ENCODE measurements around the gene SLC4A5. TPM values are rescaled to one million over a fixed set of nuclear protein-coding genes. Genes with fewer than 3 reads are reported as not detected.

The SLC4A5 gene
- total RNA-seq, 1 donor from 2014 or later = 4.4 TPM

- Histone ChIP-seq H3K9me3 (no peaks in the 10 kb centered on the region), H3K27ac (peak within 1 kb of the TSS; percentile 91), H3K4me1 (peaks cover 39% of the 10 kb centered on the region), H3K4me3 (peak within 1 kb of the TSS; percentile 82 to 96), H3K36me3 (no peaks in the 10 kb centered on the region), H3K27me3 (no peaks in the 10 kb centered on the region)
- DNase-seq (ENCODE audit: extremely low spot score in 2 of 2) = peak; percentile 98
- peak; percentile 89 to 98 for TF ChIP-seq POLR2AphosphoS5 (IDR thresholded peaks at IDR 0.05; ENCODE audit: insufficient read depth in 1 of 2, low read depth in 1 of 2)
- peak in 1 of 3 experiments; percentile 4 for TF ChIP-seq CTCF (IDR thresholded peaks at IDR 0.05)
- TF ChIP-seq POLR2A (IDR thresholded peaks at IDR 0.05) = peak; percentile 40 to 90
- intact Hi-C loops (cut with DNase I) = no loop called here
Observed at GRCh38 chr2:74178211-74179062, 164.8 kb downstream of the SLC4A5 start, which contains the start of gene MOB1A. MOB1A (minus strand) TSS chr2:74178879; CDS start chr2:74178674, 205 bp downstream.

GRCh38 chr2:74177696-74178095 lies 165.5 kb downstream of the SLC4A5 start:
- DNase-seq (ENCODE audit: extremely low spot score in 2 of 2) = no peak
- H3K9me3 ChIP-seq = no peaks in the 10 kb centered on the region
- peaks cover 43% of the 10 kb centered on the region for H3K4me1 ChIP-seq
- no peak for TF ChIP-seq CTCF (IDR thresholded peaks at IDR 0.05)
- no peak for TF ChIP-seq POLR2AphosphoS5 (IDR thresholded peaks at IDR 0.05; ENCODE audit: insufficient read depth in 1 of 2, low read depth in 1 of 2)
- no peak for TF ChIP-seq POLR2A (IDR thresholded peaks at IDR 0.05)
- no peaks in the 10 kb centered on the region for H3K27me3 ChIP-seq
- peak overlapping the region; percentile 91 for H3K27ac ChIP-seq
- intact Hi-C loops (cut with DNase I) = no loop called here
- peak overlapping the region; percentile 82 to 96 for H3K4me3 ChIP-seq
- peaks cover 0 to under 1% of the 10 kb centered on the region in 2 donors for H3K36me3 ChIP-seq

GRCh38 chr2:74174909-74175308 lies 168.3 kb downstream of the SLC4A5 start:
- Histone ChIP-seq H3K4me3 (no peak overlapping the region), H3K27me3 (no peaks in the 10 kb centered on the region), H3K27ac (no peak overlapping the region), H3K9me3 (no peaks in the 10 kb centered on the region), H3K4me1 (peaks cover 52% of the 10 kb centered on the region), H3K36me3 (peaks cover 0 to 26% of the 10 kb centered on the region in 2 donors)
- DNase-seq (ENCODE audit: extremely low spot score in 2 of 2) = no peak
- intact Hi-C loops (cut with DNase I) = no loop called here
- TF ChIP-seq POLR2AphosphoS5 (IDR thresholded peaks at IDR 0.05; ENCODE audit: insufficient read depth in 1 of 2, low read depth in 1 of 2) (no peak), POLR2A (IDR thresholded peaks at IDR 0.05) (no peak), CTCF (IDR thresholded peaks at IDR 0.05) (no peak)

- intact Hi-C loops (cut with DNase I) = no loop called here
- H3K4me1 ChIP-seq = peaks cover 13% of the 10 kb centered on the region
- H3K27me3 ChIP-seq = no peaks in the 10 kb centered on the region
- no peak for TF ChIP-seq POLR2A (IDR thresholded peaks at IDR 0.05)
- TF ChIP-seq CTCF (IDR thresholded peaks at IDR 0.05) = no peak
- TF ChIP-seq POLR2AphosphoS5 (IDR thresholded peaks at IDR 0.05; ENCODE audit: insufficient read depth in 1 of 2, low read depth in 1 of 2) = no peak
- H3K27ac ChIP-seq = no peak overlapping the region
- no peak overlapping the region for H3K4me3 ChIP-seq
- H3K9me3 ChIP-seq = no peaks in the 10 kb centered on the region
- DNase-seq (ENCODE audit: extremely low spot score in 2 of 2) = no peak
- H3K36me3 ChIP-seq = peaks cover 0 to 78% of the 10 kb centered on the region in 2 donors
Observed at GRCh38 chr2:74168739-74169138, 174.5 kb downstream of the SLC4A5 start.

Small RNAs within 50 kb of the gene (small RNA-seq; reads per million reads assigned to genes)
- gene RNU6-542P = not detected
- gene TAF13P2 = not detected

Other genes starting within 250 kb of the SLC4A5 start
- 59.7 TPM for gene BOLA3, start 195.5 kb downstream of the SLC4A5 start, total RNA-seq
- gene MOB1A, start 164.5 kb downstream of the SLC4A5 start, total RNA-seq = 68.5 TPM
- 55.7 TPM for gene MTHFD2, start 144.8 kb downstream of the SLC4A5 start, total RNA-seq
- gene DCTN1, start 36.9 kb upstream of the SLC4A5 start, total RNA-seq = 95.0 TPM
- 2.7 TPM for gene C2orf81, start 78.2 kb upstream of the SLC4A5 start, total RNA-seq
- gene WDR54, start 78.3 kb upstream of the SLC4A5 start, total RNA-seq = 8.8 TPM
- 24.6 TPM for gene RTKN, start 98.5 kb upstream of the SLC4A5 start, total RNA-seq
- gene INO80B, start 111.7 kb upstream of the SLC4A5 start, total RNA-seq = 32.7 TPM
- 63.1 TPM for gene WBP1, start 115.0 kb upstream of the SLC4A5 start, total RNA-seq
- 23.6 TPM for gene MOGS, start 122.0 kb upstream of the SLC4A5 start, total RNA-seq
- 40.3 TPM for gene MRPL53, start 129.3 kb upstream of the SLC4A5 start, total RNA-seq
- 41.3 TPM for gene CCDC142, start 139.6 kb upstream of the SLC4A5 start, total RNA-seq
- 11.8 TPM for gene TTC31, start 139.7 kb upstream of the SLC4A5 start, total RNA-seq
- not detected for gene LBX2, start 156.2 kb upstream of the SLC4A5 start, total RNA-seq
- 14.7 TPM for gene PCGF1, start 164.3 kb upstream of the SLC4A5 start, total RNA-seq
- 6.6 TPM for gene TLX2, start 171.0 kb upstream of the SLC4A5 start, total RNA-seq
- 9.6 TPM for gene DQX1, start 182.8 kb upstream of the SLC4A5 start, total RNA-seq
- gene AUP1, start 186.3 kb upstream of the SLC4A5 start, total RNA-seq = 124 TPM
- 24.3 TPM for gene HTRA2, start 186.5 kb upstream of the SLC4A5 start, total RNA-seq
- 6.1 TPM for gene LOXL3, start 210.5 kb upstream of the SLC4A5 start, total RNA-seq
- 20.1 TPM for gene DOK1, start 211.3 kb upstream of the SLC4A5 start, total RNA-seq